OCI-LY3 (cell line): Measurements from ENCODE around the gene SCGB1C2.

Experiments used
- CTCF ChIP-seq: fragments of 200-600, 300-600 bp; sonication (generic); IDR thresholded peaks from 2 replicates; pipeline ENCODE4 v1.5.1; 2014; ENCODE audit warnings: antibody characterized with exemption, low read length, low read depth
- EZH2phosphoT487 ChIP-seq: fragments of 200-600 bp; shearing (Covaris generic); IDR thresholded peaks from 2 replicates; pipeline ENCODE4 v1.6.1; 2018; ENCODE audit warnings: antibody characterized with exemption, mixed run types, low read depth

GRCh38 chr17:187130-187529 lies 49.8 kb downstream of the SCGB1C2 start:
- TF ChIP-seq CTCF, result no peak
- TF ChIP-seq EZH2phosphoT487, result no peak
